Measurements from ENCODE around the gene NALCN. TPM values are rescaled to one million over a fixed set of nuclear protein-coding genes. Genes with fewer than 3 reads are reported as not detected.

NALCN gene
- total and polyA plus RNA-seq, 2 of the 8 experiments (the other 6 are each of a cell fraction or from before 2014, with no cell fraction given) = 0.26 to 0.54 TPM

DNA sequence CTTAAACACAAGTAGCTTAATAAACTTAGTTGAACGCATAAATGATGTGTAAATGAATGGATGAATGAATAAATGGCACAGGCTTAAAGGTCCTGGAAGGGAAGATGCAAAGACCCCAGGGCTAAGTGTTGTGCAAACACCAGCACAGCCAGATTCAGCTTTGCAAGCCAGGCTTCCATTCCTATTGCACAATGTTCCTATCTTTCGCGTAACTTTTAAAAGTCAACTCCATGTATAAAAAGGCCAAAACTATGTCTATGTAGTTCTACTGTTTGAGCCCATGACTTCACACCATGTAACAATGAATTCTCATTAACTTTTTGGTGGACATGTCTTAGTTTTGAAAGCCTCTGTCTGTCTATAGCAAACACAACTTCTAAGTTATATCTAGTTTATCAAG is 226.0 kb downstream of the NALCN start:
- Histone ChIP-seq H3K36me3 (ENCODE audit: control insufficient read depth in 2 of 4, insufficient read depth in 4 of 4, low read length in 3 of 4) (no peaks in the 10 kb centered on the region), H3K9ac (replicated peaks in 1 of 4; ENCODE audit: extremely low read depth in 1 of 4, low read depth in 3 of 4, low read length in 3 of 4) (no peak overlapping the region), H4K8ac (ENCODE audit: extremely low read depth, insufficient read depth, low read length) (no peak overlapping the region), H3K79me1 (ENCODE audit: low read depth, low read length) (no peaks in the 10 kb centered on the region), H2BK15ac (ENCODE audit: low read length) (no peak overlapping the region), H2BK20ac (ENCODE audit: low read length) (no peak overlapping the region), H2BK5ac (ENCODE audit: low read depth, low read length) (no peak overlapping the region), H3K18ac (ENCODE audit: extremely low read depth, low read length) (no peak overlapping the region), H3K27me3 (replicated peaks in 1 of 4; ENCODE audit: control insufficient read depth in 3 of 4, extremely low read depth in 1 of 4, insufficient read depth in 3 of 4, low read length in 3 of 4) (no peaks in the 10 kb centered on the region), H2AFZ (ENCODE audit: low read length) (no peak overlapping the region), H3K23ac (ENCODE audit: insufficient read length) (no peak overlapping the region), H2AK5ac (ENCODE audit: low read depth, low read length) (no peak overlapping the region), H3K56ac (replicated peaks; ENCODE audit: insufficient read length, low read depth, low read length) (no peak overlapping the region), H4K91ac (replicated peaks; ENCODE audit: insufficient read length, low read length) (no peak overlapping the region), H3K4ac (replicated peaks; ENCODE audit: insufficient read length, low read depth, low read length) (no peak overlapping the region), H2BK12ac (ENCODE audit: low read depth, low read length) (no peak overlapping the region), H4K20me1 (replicated peaks in 1 of 2; ENCODE audit: control insufficient read depth in 1 of 2, insufficient read depth in 2 of 2, low read length in 2 of 2) (no peaks in the 10 kb centered on the region), H3K79me2 (ENCODE audit: control insufficient read depth in 1 of 2, insufficient read depth in 2 of 2, low read length in 2 of 2) (no peaks in the 10 kb centered on the region), H4K5ac (ENCODE audit: insufficient read length, low read depth, low read length) (no peak overlapping the region), H3K4me2 (ENCODE audit: insufficient read depth in 1 of 2, low read depth in 2 of 2, low read length in 2 of 2) (no peak overlapping the region), H3K27ac (ENCODE audit: low read depth, low read length) (no peak overlapping the region), H3K23me2 (ENCODE audit: low read depth, low read length) (no peaks in the 10 kb centered on the region), H3K9me3 (ENCODE audit: insufficient read depth in 2 of 2, low read depth in 1 of 2, low read length in 1 of 2) (no peaks in the 10 kb centered on the region), H3K4me1 (replicated peaks in 1 of 4; ENCODE audit: control insufficient read depth in 3 of 4, insufficient read depth in 4 of 4, low read length in 3 of 4) (no peaks in the 10 kb centered on the region), H3K4me3 (ENCODE audit: extremely low read depth in 1 of 4, insufficient read depth in 2 of 4, low read depth in 3 of 4, low read length in 4 of 4) (no peak overlapping the region), H3K14ac (ENCODE audit: insufficient read length) (no peak overlapping the region), H2BK120ac (replicated peaks; ENCODE audit: low read depth, low read length) (no peak overlapping the region)
- TF ChIP-seq FOSL1 (IDR thresholded peaks at IDR 0.05; ENCODE audit: insufficient read depth, low read depth, low read length) (no peak), CEBPB (IDR thresholded peaks at IDR 0.05; ENCODE audit: low read depth, low read length) (peak; percentile 51; the same call in 1 of the 2 replicates), TCF12 (IDR thresholded peaks at IDR 0.05; ENCODE audit: low read depth, low read length) (no peak), ASH2L (IDR thresholded peaks at IDR 0.05; ENCODE audit: low read length) (no peak), SP4 (IDR thresholded peaks at IDR 0.05; ENCODE audit: low read length) (no peak)
- DNase-seq (ENCODE audit: low read depth in 1 of 2, low spot score in 2 of 2) (no peak), FAIRE-seq (no peak)
- POLR2A ChIA-PET (ENCODE audit: partially characterized antibody) = no interaction called here
- 96% methylated on average over 3 of the region's 3 CpGs; no CpG with 5 or more reads in 1 of the 2 experiments for WGBS, 2 experiments (ENCODE audit: extremely low coverage in 1 of 2, insufficient coverage in 1 of 2, insufficient read length in 1 of 2, insufficient replicate concordance in 2 of 2, low coverage in 1 of 2, low lambda C conversion rate in 2 of 2, missing lambda C conversion rate in 1 of 2)
- CTCF ChIA-PET (ENCODE audit: partially characterized antibody) = interaction anchor here (1.9 kb wide), 1 partner anchor 12 kb away, joined by 4 read pairs; no protein-coding TSS in a partner anchor

All from H1 (cell line).